Spleen (tissue), 7 donors: ENCODE measurements around the gene CHRNA4.

Experiments used
- CTCF ChIP-seq, 11 experiments: fragments of 200-600 bp in 7 of 11; fragments of 450-650 bp in 4 of 11; sonication (generic) in 4 of 11; IDR thresholded peaks in 8 of 11; conservative IDR thresholded peaks in 3 of 11; 1 replicate in 7 of 11; 2 replicates in 4 of 11; pipeline versions ENCODE4 v1.4.0 to v1.8.0; 2016 to 2021; ENCODE audit warnings: antibody characterized with exemption in 11 of 11, inconsistent platforms in 4 of 11, mild to moderate bottlenecking in 1 of 11
- POLR2A ChIP-seq, 3 donors: fragments of 450-650 bp; IDR thresholded peaks; one replicate each; pipeline ENCODE4 v1.5.1; 2017; ENCODE audit warnings: antibody characterized with exemption in 3 of 3, mild to moderate bottlenecking in 1 of 3
- POLR2AphosphoS5 ChIP-seq, 3 donors: sonication (generic); formaldehyde crosslinking; IDR thresholded peaks; one replicate each; pipeline ENCODE4 v1.5.1; 2017; ENCODE audit warnings: antibody characterized with exemption in 3 of 3
- donor health status: DM: no; HTN: no; CAD: no; lungs with moderate emphysema.
- donor health status: DM: no; HTN: no; CAD: no.
- donor health status: DM: no; HTN: no; CAD: no.

- TF ChIP-seq CTCF (IDR thresholded peaks at IDR 0.05 in 8 of 11, conservative IDR thresholded peaks at IDR 0.05 in 3 of 11), result no peak
- no peak for TF ChIP-seq POLR2AphosphoS5 (IDR thresholded peaks at IDR 0.05)
- TF ChIP-seq POLR2A (IDR thresholded peaks at IDR 0.05), result no peak
These were observed 15.4 kb upstream of the CHRNA4 start for GRCh38 chr20:63376283-63377250.
